Fibroblast of skin of back (primary cell): Measurements from ENCODE around the gene FEV. TPM values are rescaled to one million over a fixed set of nuclear protein-coding genes. Genes with fewer than 3 reads are reported as not detected.

Experiments used
- DNase-seq: peaks from one replicate; pipeline ENCODE4 v3.0.0-alpha.2; 2013
- polyA plus RNA-seq, 2 experiments: library from polyadenylated mRNA; unstranded; fragments of 120-200 nt; gene quantifications; one replicate each; pipeline ENCODE4 v1.2.1, GENCODE V29; 2013; ENCODE audit not compliant: insufficient read length in 2 of 2

FEV gene
- not detected for polyA plus RNA-seq (2013, experiment 1 of 2; ENCODE audit: insufficient read length)
- not detected for polyA plus RNA-seq (2013, experiment 2 of 2; ENCODE audit: insufficient read length)

DNA sequence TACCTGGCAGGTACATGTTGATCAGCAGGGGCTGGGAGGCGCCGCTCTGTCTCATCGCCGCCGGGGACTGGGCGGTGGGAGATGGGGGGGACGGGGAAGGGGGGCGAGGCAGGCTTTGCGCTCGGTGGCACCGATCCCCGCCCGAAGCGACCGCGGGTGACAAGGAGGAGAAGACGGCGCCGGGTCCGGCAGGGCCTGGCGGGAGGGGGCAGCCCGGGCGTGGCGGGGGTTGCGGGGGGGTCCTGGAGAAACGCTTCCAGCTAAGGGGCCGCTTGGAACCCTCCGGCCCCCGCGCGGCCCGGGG lies at the start of gene FEV:
Gene FEV (minus strand): TSS at position 164 of the 304 bp plus-strand sequence. CDS start 109 bp downstream, at position 55.
- DNase-seq = no peak

DNA sequence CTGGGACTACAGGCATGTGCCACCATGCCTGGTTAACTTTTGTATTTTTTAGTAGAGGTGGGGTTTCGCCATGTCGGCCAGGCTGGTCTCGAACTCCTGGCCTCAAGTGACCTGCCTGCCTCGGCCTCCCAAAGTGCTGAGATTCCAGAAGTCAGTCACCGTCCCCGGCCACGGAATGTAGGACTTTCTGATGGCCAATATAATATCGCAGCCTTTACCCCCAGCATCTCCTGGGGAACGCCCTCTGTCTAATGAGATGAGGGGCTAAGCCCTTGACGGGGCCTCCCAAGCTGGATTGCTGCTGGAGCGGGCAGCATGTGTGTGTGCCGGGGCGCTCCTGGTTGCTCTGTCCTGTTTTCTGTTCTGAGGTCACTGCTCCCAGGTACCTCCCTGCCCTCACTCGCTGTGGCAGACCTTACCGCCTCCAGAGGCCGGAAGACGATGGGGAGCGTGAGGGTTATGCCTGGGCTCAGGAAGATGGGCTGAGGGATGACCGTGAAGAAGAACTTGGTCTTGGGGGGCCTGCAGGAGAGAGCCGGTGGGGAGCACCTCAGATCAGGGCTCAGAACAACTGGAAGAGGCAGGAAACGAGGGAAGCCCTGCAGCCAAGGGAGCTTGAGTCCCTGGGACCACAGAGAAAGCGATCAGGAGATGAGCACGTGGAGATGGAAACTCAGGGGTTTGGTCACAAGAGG lies 47.2 kb upstream of the FEV start:
- no peak for DNase-seq

DNA sequence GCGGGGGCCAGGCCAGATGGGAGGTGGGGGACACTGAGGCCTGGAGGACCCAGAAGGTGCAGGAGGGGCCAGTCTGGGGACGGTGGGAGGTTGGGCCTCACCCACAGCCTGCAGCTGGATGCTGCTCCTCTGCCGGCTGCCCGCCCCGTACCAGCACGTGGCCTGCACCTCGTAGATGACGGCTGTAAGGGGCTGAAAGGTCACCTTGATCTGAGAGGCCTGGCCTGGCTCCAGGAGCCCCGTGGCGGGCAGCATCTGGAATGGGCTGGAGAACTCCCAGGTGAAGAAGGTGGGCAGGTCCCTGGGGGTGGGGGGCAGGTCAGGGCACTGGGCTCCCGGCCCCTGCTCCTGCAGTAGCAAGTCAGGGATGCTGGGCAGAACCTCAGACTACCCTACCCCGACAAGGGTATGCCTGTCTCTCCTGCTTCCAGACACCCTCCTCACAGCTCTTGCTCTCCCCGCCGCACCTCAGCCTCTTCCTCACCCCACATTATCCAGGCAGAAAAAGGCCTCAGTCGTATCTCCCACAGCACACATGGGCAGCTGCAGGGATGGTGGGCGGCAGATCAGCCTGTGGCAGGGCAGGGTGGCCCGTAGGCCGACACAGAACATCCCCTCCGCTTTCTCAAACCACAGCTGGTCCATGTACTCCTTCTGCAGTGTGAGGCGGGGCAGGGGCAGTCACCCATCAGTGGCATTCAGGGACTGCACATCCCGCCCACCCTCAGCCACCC lies 46.2 kb upstream of the FEV start:
- DNase-seq = no peak

DNA sequence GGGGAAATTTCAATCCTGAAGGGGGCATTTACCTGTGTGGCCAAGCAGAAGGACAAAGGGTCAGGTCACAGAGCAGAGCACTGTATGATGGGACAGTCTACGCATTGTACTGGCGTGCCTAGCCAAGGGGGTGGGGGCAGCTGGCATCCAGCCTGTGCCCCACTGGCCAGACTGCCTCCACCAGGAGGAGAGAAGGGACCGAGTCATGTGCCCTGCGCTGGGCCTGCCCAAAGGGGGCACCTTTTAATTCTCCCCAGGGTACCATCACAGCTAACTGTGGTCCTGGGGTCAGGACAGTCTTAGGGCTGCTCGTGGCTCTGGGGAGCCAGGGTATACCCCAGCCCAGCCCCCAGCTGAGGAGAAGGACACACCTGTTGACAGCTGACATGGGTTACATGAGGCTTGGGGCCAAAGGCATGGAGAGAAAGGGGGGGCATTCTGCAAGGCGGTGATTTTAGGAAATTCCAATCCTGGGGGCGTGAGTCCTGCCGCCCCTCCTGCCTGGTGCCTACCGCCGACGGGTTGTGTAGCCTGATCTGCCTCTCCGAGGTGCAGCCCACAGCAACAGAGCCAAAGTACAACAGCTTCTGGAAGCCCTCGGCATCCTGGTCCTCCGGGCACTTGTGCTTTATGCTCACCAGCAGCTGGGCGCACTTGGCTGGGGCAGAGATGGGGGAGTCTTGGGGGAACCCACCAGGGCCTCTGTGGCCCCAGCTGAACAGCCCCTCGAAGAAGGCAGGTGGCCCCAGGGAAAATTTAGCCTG lies 45.4 kb upstream of the FEV start:
- DNase-seq = no peak

- DNase-seq = peak; percentile 65
Measured at GRCh38 chr2:219029829-219030165, 44.8 kb upstream of the FEV start.

DNA sequence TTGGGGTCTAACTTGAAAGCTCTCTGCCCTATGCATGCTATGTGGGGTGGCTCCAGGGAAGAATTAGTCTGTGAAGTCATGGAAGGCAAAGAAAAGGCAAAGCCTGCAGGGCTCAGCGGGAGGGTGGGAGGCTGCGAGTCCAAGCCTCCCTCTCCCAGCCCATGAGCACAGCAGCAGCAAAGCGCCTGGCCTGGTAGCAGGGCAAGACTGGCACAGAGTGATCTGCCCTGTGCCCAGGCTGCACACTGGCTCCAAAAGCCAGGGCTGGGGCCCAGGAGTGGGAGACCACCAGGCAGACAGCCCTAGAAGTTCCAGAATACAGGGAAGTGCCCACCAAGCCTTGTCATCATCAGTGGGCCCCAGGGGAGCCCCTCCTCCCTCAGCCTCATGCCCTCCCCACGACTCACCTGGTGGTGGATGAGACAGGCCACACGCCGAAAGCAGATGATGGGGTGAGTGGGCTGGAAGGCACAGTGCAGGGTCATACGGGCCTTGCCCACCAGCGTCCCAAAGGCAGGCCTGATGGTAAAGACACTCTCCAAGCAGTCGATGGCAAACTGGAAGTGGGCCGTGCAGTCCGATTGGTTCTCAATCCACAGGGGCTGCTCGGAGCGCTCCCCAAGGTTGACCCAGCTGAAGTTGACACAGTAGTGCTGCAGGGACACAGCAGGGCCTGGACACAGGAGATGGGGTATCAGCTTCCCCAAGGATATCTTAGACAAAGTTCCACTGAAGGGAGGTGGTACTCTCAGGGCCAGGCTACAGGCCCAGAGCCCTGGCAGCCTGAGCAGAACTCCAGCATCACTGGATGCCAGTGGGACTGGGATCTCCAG lies 44.2 kb upstream of the FEV start:
- no peak for DNase-seq

- no peak for DNase-seq
Measured at GRCh38 chr2:219028141-219028540, 43.2 kb upstream of the FEV start.

- no peak for DNase-seq
Measured at GRCh38 chr2:219027511-219028055, 42.6 kb upstream of the FEV start.

DNA sequence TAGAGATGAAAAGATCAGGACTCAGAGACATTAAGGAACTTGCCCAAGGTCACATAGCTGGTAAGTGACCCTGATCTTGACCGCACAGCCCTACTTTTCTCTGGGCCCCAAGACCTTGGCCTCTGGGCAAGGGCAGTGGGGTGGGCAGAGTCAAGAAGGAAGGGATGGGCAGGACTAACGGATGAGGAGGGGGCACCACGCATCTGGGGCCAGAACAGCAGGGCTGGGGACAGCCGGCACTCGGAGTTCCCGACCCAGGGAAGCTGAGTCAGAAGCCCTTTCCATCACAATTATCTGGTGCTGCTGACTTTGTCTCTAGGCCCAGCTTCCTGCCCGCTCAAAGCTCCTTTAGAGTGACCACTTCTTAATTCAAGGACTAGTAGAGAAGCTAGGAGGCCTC lies 42.0 kb upstream of the FEV start:
- DNase-seq = no peak

GRCh38 chr2:219025637-219026585 lies 40.9 kb upstream of the FEV start:
- no peak for DNase-seq

GRCh38 chr2:219024059-219024458 lies 39.1 kb upstream of the FEV start:
- DNase-seq = no peak

- no peak for DNase-seq
Measured at GRCh38 chr2:219023045-219023605, 38.1 kb upstream of the FEV start.

- no peak for DNase-seq
Measured at GRCh38 chr2:219022616-219023015, 37.6 kb upstream of the FEV start.

DNA sequence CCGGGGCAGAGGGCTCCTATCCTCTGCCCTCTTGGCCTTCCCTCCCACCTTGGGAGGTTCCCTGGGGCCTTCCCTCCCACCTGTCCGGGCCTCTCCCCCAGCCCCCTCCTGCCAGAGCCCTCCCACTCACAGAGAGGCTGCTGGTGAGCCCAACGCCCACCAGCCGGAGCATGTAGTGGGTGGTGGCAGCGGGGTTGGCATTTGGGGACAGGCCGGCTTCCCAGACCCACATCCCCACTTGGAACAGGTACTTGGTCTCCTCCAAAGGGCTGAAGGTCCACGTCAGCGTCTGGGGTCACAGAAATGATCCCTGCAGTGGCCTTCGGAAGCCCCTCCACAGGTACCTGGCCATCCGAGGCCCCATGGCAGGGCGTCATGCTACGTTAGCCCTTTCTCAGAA lies 37.1 kb upstream of the FEV start:
- DNase-seq = no peak

GRCh38 chr2:219021591-219021990 lies 36.6 kb upstream of the FEV start:
- no peak for DNase-seq

DNA sequence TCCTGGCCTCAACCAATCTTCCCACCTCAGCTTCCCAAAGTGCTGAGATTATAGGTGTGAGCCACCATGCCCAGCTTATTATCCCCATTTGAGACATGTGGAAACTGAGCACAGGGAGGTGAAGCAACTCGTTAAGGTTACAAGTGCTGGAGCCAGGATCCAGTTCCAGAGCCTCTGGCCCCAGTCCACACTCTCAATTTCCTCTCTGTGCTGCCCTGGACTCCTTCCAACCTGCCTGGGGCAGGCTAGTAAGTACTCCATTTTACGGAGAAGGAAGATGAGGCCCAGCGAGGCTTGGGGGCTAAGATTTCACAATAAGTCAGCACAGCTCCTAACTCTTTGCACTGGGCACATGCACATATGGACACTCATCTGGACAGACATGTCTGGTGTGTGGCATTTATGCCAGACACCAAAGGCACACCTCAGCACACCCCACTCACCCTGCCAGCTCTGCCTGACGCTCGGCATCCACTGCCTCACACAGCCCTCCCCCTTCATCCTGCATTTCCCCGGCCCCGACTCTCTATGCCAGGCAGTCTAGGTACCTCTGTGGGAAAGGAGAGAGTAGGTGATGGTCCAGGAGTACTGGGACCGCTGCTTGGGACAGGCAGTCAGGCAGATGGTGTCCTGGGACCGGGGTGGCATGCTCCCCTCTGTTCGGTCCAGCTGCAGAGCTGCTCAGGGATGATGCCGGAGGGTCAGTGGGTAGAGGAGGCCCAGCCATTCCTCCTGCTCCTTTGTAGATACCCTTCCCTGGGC lies 35.8 kb upstream of the FEV start:
- DNase-seq = no peak

DNA sequence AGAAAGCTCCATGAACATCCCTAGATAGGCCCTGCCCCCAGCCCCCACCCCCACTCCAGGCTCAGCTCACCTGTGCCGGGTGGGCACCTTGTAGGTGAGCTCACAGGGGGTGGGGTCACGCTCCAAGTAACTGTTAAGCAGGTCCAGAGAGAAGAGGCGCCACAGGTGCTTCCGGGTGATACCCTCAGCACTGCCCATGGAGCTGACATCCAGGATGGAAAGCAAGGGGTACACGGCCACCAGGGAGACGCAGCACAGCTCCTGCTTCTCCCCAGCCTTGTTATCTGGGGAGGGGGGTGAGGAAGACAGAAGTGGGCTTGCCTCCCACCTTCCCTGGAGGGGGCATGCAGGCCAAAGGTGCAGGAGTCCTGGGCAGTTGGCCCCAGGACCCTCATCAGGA lies 34.5 kb upstream of the FEV start:
- no peak for DNase-seq

DNA sequence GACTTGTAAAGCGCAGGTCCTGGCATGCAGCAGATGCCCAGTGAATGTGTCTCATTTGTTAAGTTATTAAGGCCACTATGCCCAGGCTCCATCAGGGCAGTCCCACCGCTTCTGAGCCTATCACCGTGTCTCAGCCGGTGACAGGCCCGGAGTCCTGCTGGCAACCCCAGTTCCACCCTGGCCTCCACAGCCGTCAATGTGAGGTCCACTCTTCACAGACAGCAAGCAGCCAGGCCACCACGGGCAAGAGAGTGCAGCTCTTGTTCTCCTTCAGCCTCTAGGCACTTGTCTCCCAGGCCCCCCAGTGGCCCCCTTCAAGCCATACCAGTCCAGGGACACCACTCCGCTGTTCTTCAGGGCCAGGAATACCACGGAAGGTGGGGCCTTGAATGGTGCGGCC lies 33.7 kb upstream of the FEV start:
- DNase-seq = no peak

DNA sequence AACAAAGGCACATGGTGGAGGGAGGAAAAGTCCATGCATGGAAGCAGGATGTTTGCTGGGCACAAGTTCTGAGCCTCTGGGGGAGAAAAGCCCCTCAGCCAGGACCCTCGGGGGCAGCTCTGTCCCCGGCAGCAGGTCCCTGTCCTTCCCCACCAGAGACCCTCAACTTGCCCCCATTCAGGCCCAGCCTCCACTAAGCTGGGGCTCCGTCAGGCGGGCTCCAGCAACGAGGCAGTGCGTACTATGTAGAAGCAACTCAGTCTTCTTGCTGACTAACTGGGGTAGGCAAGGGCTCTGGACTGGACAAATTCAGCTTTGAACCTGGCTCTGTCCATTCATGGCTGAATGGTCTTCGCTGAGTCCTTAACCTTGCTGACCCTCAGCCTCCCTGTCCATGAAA lies 33.3 kb upstream of the FEV start:
- no peak for DNase-seq
